ENCODE results near the gene NNMT. TPM values are rescaled to one million over a fixed set of nuclear protein-coding genes. Genes with fewer than 3 reads are reported as not detected.
A peak's percentile ranks its signal among the peaks of the same experiment; 100 is the strongest.

The NNMT gene
- total and polyA plus RNA-seq, 9 of the 15 experiments (the other 6 are each of a cell fraction or from before 2014, with no cell fraction given), result 6.1 to 15.0 (median 11.2) TPM

DNA sequence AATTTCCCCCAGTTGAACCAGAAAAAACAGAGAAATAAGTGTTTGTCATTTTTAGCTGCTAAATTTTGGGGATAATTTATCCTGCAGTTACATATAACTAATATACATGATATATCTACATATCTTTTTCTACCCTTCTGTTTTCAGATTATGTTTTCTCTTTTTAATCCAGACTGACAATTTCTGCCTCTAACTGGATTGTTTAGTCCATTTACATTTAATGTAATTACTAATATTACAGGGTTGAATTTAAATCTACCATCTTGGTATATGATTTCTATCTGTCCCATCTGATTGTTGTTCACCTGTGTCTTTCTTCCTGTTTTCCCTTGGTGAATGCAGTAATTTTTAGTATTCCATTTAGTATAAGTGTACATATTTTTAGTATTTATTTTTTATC is 5.7 kb downstream of the NNMT start:
- H3K4me1 ChIP-seq (replicated peaks in 1 of 2; ENCODE audit: control insufficient read depth in 2 of 2, insufficient read depth in 2 of 2, low read length in 2 of 2), result peaks cover 0 to 23% of the 10 kb centered on the region in 2 experiments; a peak in 4 of 5 replicates
- no peak for ATAC-seq
- H3K79me2 ChIP-seq (ENCODE audit: control insufficient read depth, insufficient read depth, low read length), result peaks cover 2% of the 10 kb centered on the region; the same call in 1 of the 3 replicates
- no TSS peak for BruUV-seq (replicated peaks)
- CTCF ChIA-PET (ENCODE audit: low intra/inter-chr PET ratio), result no interaction called here
- H3K36me3 ChIP-seq (ENCODE audit: control insufficient read depth, insufficient read depth, low read length), result no peaks in the 10 kb centered on the region
- POLR2A ChIA-PET, result no interaction called here
- in situ Hi-C loops (cut with MboI) (no loop called here), intact Hi-C loops (cut with micrococcal nuclease) (no loop called here)
- no peak overlapping the region for H3K4me3 ChIP-seq
- no peak for DNase-seq (ENCODE audit: extremely low read depth in 1 of 4, low spot score in 3 of 4)
- no peaks in the 10 kb centered on the region for H3K9me3 ChIP-seq (replicated peaks; ENCODE audit: control insufficient read depth, insufficient read depth, low read depth, low read length)
- FAIRE-seq, result no peak
- no peaks in the 10 kb centered on the region for H3K27me3 ChIP-seq (ENCODE audit: control insufficient read depth in 2 of 2, insufficient read depth in 2 of 2, low read length in 2 of 2)
- H2AFZ ChIP-seq (ENCODE audit: low read depth, low read length), result peak overlapping the region; percentile 56; the same call in 1 of the 2 replicates
- no peak overlapping the region for H3K27ac ChIP-seq (ENCODE audit: extremely low read depth, low read depth, low read length)
- no peak overlapping the region for H3K9ac ChIP-seq (ENCODE audit: insufficient read depth in 1 of 2, low read depth in 2 of 2, low read length in 2 of 2)
- H3K4me2 ChIP-seq (ENCODE audit: insufficient read depth, low read length), result no peak overlapping the region; the same call in 1 of the 2 replicates
- no peaks in the 10 kb centered on the region for H4K20me1 ChIP-seq (replicated peaks; ENCODE audit: control insufficient read depth, insufficient read depth, low read length)
- TF ChIP-seq ZNF507 (tag; conservative IDR thresholded peaks at IDR 0.05), result peak; percentile 98
- TF ChIP-seq ZNF354B (CRISPR knock-in tag; IDR thresholded peaks at IDR 0.05), result peak; percentile 52; the same call in 1 of the 2 replicates
- TF ChIP-seq, protein P1, sequence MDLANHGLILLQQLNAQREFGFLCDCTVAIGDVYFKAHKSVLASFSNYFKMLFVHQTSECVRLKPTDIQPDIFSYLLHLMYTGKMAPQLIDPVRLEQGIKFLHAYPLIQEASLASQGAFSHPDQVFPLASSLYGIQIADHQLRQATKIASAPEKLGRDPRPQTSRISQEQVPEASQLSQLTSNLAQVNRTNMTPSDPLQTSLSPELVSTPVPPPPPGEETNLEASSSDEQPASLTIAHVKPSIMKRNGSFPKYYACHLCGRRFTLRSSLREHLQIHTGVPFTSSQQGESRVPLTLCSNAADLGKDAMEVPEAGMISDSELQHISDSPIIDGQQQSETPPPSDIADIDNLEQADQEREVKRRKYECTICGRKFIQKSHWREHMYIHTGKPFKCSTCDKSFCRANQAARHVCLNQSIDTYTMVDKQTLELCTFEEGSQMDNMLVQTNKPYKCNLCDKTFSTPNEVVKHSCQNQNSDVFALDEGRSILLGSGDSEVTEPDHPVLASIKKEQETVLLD (IDR thresholded peaks at IDR 0.05), result no peak
- no peak for TF ChIP-seq GABPB2 (CRISPR knock-in tag; conservative IDR thresholded peaks at IDR 0.05)
- no peaks in the 10 kb centered on the region for H3K9me1 ChIP-seq (ENCODE audit: control insufficient read depth, insufficient read depth, low read length)

DNA sequence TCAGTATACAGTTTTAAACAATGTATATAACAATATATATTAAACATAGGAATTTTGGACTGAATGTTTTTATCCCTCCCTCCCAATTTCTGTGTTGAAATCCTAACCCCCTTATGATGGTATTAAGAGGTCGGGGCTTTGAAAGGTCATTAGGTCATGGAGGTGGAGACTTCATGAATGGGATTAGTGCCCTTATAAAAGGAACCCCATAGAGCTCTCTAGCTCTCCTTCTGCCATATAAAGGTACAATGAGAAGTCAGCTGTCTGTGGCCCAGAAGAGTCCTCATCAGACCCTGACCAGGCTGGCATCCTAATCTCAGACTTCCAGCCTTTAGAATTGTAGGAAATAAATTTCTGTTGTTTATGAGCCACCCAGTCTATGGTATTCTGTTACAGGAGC is 6.5 kb downstream of the NNMT start:
- Histone ChIP-seq H3K36me3 (ENCODE audit: control insufficient read depth, insufficient read depth, low read length) (no peaks in the 10 kb centered on the region), H3K9me3 (replicated peaks; ENCODE audit: control insufficient read depth, insufficient read depth, low read depth, low read length) (no peaks in the 10 kb centered on the region), H4K20me1 (replicated peaks; ENCODE audit: control insufficient read depth, insufficient read depth, low read length) (no peaks in the 10 kb centered on the region), H3K27me3 (ENCODE audit: control insufficient read depth in 2 of 2, insufficient read depth in 2 of 2, low read length in 2 of 2) (no peaks in the 10 kb centered on the region), H3K4me2 (ENCODE audit: insufficient read depth, low read length) (no peak overlapping the region), H3K4me1 (replicated peaks in 1 of 2; ENCODE audit: control insufficient read depth in 2 of 2, insufficient read depth in 2 of 2, low read length in 2 of 2) (peaks cover 3 to 27% of the 10 kb centered on the region in 2 experiments; a peak in 4 of 5 replicates), H2AFZ (ENCODE audit: low read depth, low read length) (no peak overlapping the region; the same call in 1 of the 2 replicates), H3K79me2 (ENCODE audit: control insufficient read depth, insufficient read depth, low read length) (peaks cover 2% of the 10 kb centered on the region; the same call in 1 of the 3 replicates), H3K4me3 (no peak overlapping the region), H3K9me1 (ENCODE audit: control insufficient read depth, insufficient read depth, low read length) (no peaks in the 10 kb centered on the region), H3K27ac (ENCODE audit: extremely low read depth, low read depth, low read length) (no peak overlapping the region), H3K9ac (ENCODE audit: insufficient read depth in 1 of 2, low read depth in 2 of 2, low read length in 2 of 2) (no peak overlapping the region)
- no peak for ATAC-seq
- ChIA-PET POLR2A (no interaction called here), CTCF (ENCODE audit: low intra/inter-chr PET ratio) (no interaction called here)
- in situ Hi-C loops (cut with MboI), result no loop called here
- FAIRE-seq, result no peak
- DNase-seq (ENCODE audit: extremely low read depth in 1 of 4, low spot score in 3 of 4), result no peak
- 0% methylated on average over 1 of the region's 1 CpG for WGBS (ENCODE audit: insufficient coverage, low coverage, missing lambda C conversion rate)
- intact Hi-C loops (cut with micrococcal nuclease), result no loop called here
- BruUV-seq (replicated peaks), result no TSS peak
- TF ChIP-seq SNRNP70 (optimal IDR thresholded peaks at IDR 0.05; ENCODE audit: low read depth, low read length) (no peak), CCAR2 (IDR thresholded peaks at IDR 0.05; ENCODE audit: low read depth, low read length) (no peak), HOXB6 (CRISPR knock-in tag; IDR thresholded peaks at IDR 0.05; ENCODE audit: borderline replicate concordance) (no peak), SMAD4 (CRISPR knock-in tag; conservative IDR thresholded peaks at IDR 0.05) (no peak), PHB2 (IDR thresholded peaks at IDR 0.05; ENCODE audit: low read depth) (no peak), SOX6 (IDR thresholded peaks at IDR 0.05) (no peak), ZFP36 (IDR thresholded peaks at IDR 0.05; ENCODE audit: low read depth, low read length, partially characterized antibody) (no peak), NR2C2 (CRISPR knock-in tag; IDR thresholded peaks at IDR 0.05) (no peak), NR2C2 (tag; IDR thresholded peaks at IDR 0.05) (no peak), TAL1 (IDR thresholded peaks at IDR 0.05) (no peak)
- TF ChIP-seq, protein P2, sequence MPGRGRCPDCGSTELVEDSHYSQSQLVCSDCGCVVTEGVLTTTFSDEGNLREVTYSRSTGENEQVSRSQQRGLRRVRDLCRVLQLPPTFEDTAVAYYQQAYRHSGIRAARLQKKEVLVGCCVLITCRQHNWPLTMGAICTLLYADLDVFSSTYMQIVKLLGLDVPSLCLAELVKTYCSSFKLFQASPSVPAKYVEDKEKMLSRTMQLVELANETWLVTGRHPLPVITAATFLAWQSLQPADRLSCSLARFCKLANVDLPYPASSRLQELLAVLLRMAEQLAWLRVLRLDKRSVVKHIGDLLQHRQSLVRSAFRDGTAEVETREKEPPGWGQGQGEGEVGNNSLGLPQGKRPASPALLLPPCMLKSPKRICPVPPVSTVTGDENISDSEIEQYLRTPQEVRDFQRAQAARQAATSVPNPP (IDR thresholded peaks at IDR 0.05; ENCODE audit: borderline replicate concordance, insufficient read depth, insufficient read length), result no peak
- TF ChIP-seq, protein P3, sequence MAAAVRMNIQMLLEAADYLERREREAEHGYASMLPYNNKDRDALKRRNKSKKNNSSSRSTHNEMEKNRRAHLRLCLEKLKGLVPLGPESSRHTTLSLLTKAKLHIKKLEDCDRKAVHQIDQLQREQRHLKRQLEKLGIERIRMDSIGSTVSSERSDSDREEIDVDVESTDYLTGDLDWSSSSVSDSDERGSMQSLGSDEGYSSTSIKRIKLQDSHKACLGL (CRISPR knock-in tag; IDR thresholded peaks at IDR 0.05; ENCODE audit: borderline replicate concordance, poor library complexity, severe bottlenecking), result no peak

All from K562 (cell line).